SH-SY5Y (cell line): Measurements from ENCODE around the gene LRMDA.

Source experiments
- GATA2 ChIP-seq: IDR thresholded peaks from 2 replicates; pipeline ENCODE4 v1.6.1; 2011; ENCODE audit warnings: mild to moderate bottlenecking, low read depth, low read length
- GATA3 ChIP-seq: IDR thresholded peaks from 2 replicates; pipeline ENCODE4 v1.6.1; 2011; ENCODE audit warnings: low read depth, mild to moderate bottlenecking, low read length, moderate library complexity

DNA sequence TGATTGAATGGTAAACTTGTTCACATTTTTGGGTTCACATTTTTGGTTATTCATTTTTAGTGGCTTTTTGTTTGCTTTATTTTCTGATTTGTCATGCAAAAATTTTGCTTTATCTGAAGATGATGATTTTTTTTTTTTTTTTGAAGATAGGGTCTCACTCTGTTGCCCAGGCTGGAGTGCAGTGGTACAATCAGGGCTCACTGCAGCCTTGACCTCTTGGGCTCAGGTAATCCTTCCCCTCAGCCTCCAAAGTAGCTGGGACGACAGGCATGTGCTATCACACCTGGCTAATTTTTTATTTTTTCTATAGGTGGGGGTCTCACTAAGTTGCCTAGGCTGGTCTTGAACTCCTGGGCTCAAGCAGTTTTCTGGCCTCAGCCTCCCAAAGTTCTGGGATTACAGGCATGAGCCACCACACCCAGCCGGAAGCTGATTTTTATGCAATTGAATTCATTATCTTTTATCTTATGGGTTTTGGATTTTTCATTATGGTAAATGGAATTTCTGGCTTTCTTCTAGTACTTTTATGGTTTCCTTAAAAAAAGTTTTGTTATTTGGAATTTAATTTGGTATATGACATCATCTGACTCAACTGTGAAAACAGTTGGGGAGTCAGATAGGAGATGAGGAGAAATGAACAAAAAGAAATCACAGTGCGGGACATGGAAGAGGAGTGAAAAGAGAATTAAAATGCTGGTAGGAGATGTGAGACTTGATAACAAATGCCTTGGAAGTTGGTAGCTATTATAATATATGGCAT is 158.7 kb downstream of the LRMDA start:
- TF ChIP-seq GATA3 = no peak
- TF ChIP-seq GATA2 = no peak
